K562 (cell line): ENCODE data around the gene ZNF831.

ENCODE experiments used
- BRCA1 ChIP-seq, 2 experiments: fragments of 450-650 bp in 1 of 2; sonication (generic) in 1 of 2; formaldehyde crosslinking in 1 of 2; IDR thresholded peaks; 2 replicates each; pipeline versions ENCODE4 v1.5.0 to v1.6.1; 2017 to 2020; ENCODE audit warnings: mild to moderate bottlenecking in 1 of 2, missing genetic modification reagents in 1 of 2
- HMG20B ChIP-seq: fragments of 250-450 bp; sonication (Bioruptor Pico); IDR thresholded peaks from 2 replicates; pipeline ENCODE4 v1.5.0; 2021; ENCODE audit warnings: mild to moderate bottlenecking
- KAT2B ChIP-seq: IDR thresholded peaks from one replicate; pipeline ENCODE4 v1.6.1; 2012; ENCODE audit warnings: low read depth, mild to moderate bottlenecking, control low read depth, inconsistent platforms, low read length, moderate library complexity
- NFXL1 ChIP-seq: fragments of 450-650 bp; formaldehyde crosslinking; IDR thresholded peaks from 2 replicates; pipeline ENCODE4 v1.4.0; 2021; ENCODE audit warnings: mild to moderate bottlenecking
- PML ChIP-seq: IDR thresholded peaks from 2 replicates; pipeline ENCODE4 v1.6.1; 2012; ENCODE audit warnings: low read length, inconsistent platforms
- RB1 ChIP-seq: fragments of 450-650 bp; IDR thresholded peaks from 2 replicates; pipeline ENCODE4 v1.6.1; 2017; ENCODE audit warnings: low read depth, mild to moderate bottlenecking
- ZNF3 ChIP-seq: fragments of 250-450 bp; sonication (Bioruptor Pico); IDR thresholded peaks from 2 replicates; pipeline ENCODE4 v1.5.0; 2021; ENCODE audit warnings: mild to moderate bottlenecking, moderate library complexity

DNA sequence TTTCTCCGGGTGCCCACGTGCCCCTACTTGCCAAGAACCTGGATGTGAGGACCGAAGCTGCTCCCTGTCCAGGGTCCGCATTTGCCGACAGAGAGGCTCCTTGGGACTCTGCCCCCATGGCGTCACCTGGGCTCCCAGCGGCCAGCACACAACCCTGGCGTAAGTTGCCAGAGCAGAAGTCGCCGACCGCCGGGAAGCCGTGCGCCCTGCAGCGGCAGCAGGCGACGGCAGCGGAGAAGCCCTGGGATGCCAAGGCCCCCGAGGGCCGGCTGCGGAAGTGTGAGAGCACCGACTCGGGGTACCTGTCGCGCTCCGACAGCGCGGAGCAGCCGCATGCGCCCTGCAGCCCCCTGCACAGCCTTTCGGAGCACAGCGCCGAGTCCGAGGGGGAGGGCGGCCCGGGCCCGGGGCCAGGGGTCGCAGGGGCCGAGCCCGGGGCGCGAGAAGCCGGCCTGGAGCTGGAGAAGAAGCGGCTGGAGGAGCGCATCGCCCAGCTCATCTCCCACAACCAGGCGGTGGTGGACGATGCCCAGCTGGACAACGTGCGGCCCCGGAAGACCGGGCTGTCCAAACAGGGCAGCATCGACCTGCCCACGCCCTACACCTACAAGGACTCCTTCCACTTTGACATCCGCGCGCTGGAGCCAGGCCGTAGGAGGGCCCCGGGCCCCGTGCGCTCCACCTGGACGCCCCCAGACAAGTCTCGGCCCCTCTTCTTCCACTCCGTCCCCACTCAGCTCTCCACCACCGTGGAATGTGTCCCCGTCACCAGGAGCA is 28.3 kb downstream of the ZNF831 start:
- TF ChIP-seq RB1 (no peak), NFXL1 (CRISPR knock-in tag) (no peak), KAT2B (no peak), PML (no peak), HMG20B (no peak), BRCA1 (IDR thresholded peaks at IDR 0.05) (no peak), BRCA1 (CRISPR knock-in tag; IDR thresholded peaks at IDR 0.05) (no peak), ZNF3 (CRISPR knock-in tag) (no peak)
